Stimulated activated CD8-positive, alpha-beta memory T cell treated with anti-CD3 and anti-CD28 coated beads, Interleukin-7, amount 100 ng/mL, for 1 hour (primary cell): ENCODE data around the gene ICAM1.
"Not testable (repeated sequence)": the region's sequence is repeated elsewhere in the genome, so short reads cannot be mapped to it uniquely, and the experiment has no call there.

Experiments used
- DNase-seq, 2 donors: peaks; one replicate each; pipeline ENCODE4 v3.0.0-alpha.2; 2020; ENCODE audit warnings: low read depth in 2 of 2

The ICAM1 gene, protein sequence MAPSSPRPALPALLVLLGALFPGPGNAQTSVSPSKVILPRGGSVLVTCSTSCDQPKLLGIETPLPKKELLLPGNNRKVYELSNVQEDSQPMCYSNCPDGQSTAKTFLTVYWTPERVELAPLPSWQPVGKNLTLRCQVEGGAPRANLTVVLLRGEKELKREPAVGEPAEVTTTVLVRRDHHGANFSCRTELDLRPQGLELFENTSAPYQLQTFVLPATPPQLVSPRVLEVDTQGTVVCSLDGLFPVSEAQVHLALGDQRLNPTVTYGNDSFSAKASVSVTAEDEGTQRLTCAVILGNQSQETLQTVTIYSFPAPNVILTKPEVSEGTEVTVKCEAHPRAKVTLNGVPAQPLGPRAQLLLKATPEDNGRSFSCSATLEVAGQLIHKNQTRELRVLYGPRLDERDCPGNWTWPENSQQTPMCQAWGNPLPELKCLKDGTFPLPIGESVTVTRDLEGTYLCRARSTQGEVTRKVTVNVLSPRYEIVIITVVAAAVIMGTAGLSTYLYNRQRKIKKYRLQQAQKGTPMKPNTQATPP

DNA sequence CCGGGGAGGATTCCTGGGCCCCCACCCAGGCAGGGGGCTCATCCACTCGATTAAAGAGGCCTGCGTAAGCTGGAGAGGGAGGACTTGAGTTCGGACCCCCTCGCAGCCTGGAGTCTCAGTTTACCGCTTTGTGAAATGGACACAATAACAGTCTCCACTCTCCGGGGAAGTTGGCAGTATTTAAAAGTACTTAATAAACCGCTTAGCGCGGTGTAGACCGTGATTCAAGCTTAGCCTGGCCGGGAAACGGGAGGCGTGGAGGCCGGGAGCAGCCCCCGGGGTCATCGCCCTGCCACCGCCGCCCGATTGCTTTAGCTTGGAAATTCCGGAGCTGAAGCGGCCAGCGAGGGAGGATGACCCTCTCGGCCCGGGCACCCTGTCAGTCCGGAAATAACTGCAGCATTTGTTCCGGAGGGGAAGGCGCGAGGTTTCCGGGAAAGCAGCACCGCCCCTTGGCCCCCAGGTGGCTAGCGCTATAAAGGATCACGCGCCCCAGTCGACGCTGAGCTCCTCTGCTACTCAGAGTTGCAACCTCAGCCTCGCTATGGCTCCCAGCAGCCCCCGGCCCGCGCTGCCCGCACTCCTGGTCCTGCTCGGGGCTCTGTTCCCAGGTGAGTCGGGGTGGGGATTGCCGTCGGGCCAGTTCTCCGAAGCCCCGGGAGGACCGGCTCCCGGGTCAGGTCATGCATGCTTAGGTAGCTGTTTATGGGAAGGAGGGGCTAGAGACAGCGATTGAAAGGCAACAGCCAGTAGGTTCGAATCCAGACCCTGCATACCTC lies at the start of gene ICAM1:
Gene ICAM1, plus strand, starts transcription at position 505 of the 779 bp plus-strand sequence. Its CDS starts 40 bp downstream, at position 545.
- peak in 1 of 2 donors; percentile 58 for DNase-seq

DNA sequence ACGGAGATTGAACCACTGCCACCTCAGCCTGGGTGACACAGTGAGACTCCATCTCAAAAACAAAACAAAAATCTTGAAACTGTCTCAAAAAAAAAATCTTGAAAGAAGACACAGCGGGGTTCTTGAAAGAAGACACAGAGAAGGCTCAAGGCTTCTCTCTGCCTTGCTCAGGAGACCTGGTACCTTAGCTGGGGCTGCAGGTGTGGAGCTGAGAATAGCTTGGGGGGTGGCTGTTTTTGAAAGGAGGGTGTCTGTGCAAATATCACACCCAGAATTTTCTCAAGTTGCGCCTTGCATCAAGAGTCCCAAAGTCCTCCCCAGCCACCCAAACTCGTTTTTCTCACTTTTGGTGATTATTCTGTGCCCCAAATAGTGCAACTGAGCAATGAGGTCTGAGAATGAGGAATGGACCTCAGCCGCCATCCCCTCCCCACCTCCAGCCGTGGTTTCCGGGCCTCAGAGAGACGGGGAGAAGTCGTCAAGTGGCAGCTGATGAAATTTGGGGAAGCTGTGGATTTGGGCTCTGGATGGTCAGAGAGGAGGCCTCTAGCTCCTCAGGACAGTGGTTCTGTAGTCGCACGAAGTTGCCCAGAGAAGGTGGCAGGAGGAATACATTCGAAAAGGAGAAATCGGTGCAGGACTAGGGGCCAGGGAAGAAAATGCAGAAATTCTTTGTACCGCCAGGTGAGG lies 48.6 kb upstream of the ICAM1 start:
- no peak for DNase-seq

DNA sequence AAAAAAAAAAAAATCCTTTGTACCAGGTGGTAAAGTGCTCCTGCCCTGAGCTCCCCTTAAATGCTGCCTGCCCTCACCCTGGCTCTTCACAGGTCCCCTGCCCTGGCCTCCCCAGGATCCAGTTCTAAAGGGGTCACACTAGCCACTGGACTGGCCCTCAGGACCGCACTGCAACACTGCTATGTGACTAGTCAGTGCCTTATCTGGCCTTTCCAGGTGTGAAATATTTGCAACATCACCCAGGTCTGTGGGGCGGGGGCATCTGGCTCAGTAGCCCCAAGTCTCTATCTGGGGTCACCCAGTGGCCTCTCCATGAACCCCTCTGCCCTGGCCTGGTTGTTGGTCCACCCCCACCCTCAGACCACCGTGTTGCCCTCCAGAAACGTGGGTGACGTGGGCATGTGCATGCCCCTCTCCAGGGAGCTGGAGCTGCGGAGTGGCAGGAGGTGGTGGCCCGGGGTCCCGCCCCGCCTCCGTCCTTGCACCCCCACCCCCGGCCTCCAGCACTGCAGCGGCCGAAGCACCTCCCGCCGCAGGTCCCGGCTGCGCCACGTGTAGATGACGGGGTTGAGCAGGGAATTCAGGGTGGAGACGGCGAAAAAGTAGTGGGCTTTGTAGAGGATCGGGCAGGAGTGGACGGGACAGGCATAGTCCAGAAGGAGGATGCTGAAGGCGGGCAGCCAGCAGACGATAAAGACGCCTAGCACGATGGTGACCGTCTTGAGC lies 47.3 kb upstream of the ICAM1 start:
- no peak for DNase-seq

DNA sequence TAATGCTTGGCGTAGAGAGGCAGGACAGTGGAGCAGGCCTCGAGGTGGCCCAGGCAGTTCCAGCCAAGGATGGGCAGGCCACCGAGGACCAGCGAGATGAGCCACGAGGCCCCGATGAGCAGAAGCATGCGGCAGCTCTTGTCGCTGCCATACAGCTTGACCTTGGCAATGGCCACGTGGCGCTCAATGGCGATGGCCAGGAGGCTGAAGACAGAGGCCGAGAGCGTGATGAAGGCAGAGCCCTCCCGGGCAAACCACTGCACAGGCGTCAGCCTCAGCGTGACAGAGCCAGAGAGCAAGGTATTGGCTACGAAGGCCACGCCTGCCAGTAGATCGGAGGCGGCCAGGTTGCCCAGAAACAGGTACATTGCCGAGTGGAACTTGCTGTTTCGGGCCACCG lies 46.6 kb upstream of the ICAM1 start:
- DNase-seq = no peak

DNA sequence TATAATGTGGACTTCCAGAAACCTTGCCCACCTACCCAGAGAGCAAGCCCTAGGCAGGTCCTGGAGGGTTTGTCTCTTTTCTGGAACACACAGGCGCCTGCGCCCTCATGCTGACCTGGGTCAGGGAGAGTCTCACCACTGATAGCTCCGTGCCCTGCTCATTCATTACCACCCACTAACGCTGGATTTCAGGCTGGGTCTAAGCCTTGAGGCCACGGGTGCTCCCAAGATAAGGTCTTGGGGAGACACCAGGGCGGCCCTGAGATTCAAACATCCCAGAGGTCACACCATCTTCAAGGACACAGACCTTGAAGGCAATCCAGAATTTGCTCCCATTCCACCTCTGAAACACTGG lies 44.9 kb upstream of the ICAM1 start:
- DNase-seq = no peak

DNA sequence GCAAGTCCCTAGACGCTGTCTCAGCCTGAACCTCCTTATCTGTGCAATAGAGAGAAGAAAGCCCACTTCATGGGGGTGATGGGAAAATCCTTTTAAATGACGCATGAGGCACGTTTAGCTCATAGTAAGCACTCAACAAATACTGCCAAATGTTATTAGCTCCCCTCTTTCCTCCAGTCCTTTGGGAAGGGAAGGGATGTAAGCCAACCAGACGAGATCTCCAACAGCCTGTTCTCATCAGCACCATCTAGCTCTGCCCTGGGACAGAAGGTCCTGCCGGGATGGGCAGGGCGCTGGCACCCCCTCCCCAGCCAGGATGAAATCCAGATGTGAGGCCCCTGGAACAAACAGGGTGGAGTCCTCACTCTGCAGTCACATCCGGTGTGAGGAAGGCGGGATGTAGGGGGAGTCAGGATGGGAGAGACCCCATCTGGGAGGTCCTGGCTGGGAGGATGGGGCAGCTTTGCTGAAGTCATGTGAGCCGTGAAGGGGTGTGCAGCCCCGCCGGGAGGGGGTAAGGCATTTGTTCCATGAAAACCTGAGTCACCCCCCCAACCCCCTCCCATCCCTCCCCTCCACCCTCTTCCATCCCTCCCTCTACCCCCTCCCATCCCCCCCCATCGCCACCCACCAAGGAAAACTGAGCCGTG lies 44.4 kb upstream of the ICAM1 start:
- no peak for DNase-seq

DNA sequence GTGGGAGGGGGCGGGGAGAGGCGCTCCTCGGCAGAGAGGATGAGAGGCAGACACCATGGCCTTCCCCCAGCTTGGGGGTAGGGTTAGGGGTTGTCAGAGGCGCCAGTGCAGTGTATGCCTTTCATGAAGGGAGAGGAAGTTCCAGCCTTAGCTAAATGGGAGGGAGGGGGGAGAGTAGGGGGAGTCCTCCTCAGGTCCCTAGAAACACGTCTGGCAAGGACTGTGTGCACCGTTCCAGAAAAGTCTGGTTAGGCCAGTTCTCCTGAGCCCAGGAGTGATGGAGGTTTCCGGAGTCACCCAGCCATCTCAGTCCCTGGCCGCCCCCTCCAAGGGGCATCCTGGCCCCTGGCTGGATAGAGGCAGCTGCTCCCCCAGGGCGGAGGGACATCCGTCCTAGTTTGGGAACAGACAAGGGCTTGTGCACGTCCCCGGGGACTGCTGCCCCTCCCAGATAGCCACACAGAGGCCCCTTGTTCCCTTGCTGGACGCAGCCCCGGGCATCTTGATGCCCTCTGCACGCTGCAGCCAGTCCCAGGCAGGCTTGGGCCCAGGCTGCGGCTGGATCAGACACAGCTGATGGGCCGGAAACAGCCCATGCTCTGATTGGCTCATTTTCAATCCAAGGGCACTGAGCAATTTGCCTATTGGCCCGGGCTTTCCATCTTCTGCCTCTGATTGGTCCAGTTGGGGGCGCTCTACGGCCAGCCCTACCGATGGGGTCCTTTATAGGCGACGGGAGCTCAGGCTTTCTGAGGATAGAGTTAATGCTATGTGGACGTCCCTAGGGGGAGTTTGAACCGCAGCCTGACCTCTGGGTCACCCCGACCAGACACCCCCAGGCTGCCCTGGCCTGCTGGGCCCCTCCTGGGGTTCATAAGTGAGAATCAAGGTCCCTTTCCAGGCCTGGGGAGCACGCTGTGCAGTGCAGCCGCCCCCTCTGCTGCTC lies 43.6 kb upstream of the ICAM1 start:
- no peak for DNase-seq

DNA sequence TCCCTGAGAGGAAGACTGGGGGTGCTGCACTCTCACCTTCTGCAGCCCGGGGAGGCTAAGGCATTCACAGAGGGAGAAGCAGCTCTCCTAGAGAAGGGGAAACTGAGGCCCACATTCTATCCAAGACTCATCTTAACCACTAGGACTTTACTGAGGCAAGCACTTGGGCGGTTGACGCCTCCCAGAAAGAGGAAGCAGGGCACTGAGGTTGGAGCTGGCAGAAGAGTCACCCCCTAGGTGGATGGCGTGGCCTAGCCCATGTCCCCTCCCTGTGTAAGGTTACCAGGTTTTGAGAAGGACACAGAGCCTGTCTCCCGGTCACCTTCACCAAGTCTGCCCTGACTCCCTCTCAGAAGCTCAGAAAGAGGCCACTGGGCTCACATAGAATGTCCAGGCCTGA lies 42.5 kb upstream of the ICAM1 start:
- DNase-seq = no peak

DNA sequence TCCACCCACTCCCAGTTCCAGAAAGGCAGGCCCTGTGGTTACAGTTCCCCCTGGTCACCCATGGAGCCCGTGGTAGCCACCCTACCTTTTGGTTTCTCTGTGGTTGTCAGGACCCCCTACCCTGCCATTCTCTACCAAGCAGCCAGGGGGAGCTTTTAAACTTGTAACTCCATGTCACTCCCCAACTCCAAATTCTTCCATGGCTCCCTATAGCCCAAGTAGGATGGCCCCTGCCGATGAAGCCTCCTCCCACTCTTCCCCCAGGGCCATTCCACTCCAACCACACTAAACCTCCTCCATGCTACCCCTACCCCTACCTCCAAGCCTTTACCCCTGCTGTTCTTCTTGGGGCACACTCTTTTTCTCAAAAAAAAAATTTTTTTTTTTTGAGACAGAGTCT lies 42.0 kb upstream of the ICAM1 start:
- DNase-seq = no peak

DNA sequence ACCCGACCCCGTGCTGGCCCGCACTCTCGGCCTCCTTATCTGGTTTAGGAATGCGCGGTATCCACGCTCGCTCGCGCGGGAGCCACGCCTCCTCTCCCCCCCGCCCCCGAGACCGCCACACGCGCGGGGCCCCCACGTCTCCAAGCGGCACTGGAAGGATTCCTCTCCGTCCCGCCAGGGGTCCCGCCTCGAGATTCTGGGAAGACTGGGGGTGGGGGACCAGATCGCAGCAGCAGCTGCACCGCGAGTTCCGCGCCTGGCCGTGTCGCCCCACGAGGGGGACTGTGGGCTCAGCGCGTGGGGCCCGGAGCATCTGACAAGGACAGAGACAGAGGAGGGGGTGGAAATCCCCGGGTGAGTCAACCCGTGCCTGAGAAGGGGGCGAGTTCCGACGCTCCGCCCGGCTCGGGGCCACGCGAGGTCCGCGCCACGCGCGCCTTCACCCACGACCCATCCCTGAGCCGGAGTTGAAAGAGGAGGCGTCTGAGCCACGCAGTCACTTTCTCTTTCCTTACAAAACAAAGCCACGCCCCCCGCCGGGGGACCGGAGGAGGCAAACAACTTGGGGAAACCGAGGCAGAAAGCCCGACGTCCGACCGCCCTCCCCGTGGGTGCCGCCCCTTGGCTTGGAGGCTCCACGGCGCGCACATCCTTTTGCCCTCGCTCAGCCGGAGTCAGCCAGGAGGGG lies 40.6 kb upstream of the ICAM1 start:
- DNase-seq = peak in 1 of 2 donors; percentile 18

DNA sequence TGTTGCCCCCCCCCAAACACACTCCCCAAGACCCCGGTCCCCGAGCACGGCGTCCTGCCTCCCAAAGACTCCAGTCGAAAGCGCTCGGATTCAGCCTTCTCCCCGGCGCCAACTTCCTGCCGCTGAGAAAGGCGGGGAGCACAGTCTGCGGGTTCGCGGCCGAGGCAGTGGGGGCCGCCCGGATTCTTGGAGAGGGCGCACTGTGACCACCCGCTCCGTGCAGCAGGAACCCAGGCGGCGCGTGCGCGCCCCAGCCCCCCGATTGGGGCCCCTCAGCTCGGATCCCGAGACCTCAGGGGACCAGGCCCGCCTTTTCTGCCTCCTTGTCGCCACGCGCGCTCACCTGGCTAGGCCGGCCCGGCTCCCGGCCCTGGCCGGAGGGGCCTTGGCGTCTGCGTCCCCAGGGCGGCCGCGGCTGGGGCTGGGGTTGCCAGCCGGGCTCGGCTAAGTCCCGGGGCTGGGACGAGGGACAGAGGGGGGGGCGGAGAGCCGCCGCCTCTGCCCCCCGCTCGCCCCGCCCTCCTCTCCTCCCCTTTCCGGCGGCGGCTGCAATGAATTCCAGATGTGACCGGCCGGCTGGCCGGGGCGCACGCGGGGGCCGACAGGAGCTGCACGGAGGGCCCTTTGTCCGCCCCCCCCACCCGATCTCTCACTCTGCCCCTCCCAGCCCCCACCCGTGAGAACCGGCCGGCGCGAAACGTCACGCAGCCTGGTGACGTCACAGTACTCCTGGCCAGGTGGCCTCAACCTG lies 39.9 kb upstream of the ICAM1 start, which contains the start of gene S1PR2:
Gene S1PR2, minus strand, starts transcription at position 471 of the 751 bp plus-strand sequence. CDS start 6,426 bp downstream, outside the sequence.
- peak in 1 of 2 donors; percentile 27 for DNase-seq

DNA sequence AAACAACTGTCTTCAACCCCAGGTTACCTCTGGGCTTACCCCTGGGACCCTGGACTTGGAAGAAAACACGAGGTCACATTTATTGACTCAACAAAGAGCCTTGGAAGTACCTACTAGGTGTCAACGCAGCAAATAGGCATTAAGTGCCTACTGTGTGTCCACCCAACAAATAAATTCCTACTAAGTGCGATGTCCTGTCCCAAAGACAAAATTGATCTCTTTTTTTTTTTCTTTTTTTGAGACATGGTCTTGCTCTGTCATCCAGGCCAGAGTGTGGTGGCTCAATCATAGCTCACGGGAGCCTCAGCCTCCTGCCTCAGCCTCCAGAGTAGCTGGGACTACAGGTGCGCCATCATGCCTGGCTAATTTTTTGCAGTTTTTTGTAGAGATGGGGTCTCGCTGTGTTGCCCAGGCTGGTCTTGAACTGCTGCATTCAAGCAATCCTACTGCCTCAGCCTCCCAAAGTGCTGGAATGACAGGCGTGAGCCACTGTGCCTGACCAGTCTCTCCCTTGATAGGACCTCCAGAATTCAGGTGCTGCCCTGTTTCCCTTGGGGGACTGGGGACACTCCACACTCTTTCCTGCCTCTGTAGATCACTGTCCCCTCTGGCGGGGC lies 39.2 kb upstream of the ICAM1 start:
- no peak for DNase-seq

DNA sequence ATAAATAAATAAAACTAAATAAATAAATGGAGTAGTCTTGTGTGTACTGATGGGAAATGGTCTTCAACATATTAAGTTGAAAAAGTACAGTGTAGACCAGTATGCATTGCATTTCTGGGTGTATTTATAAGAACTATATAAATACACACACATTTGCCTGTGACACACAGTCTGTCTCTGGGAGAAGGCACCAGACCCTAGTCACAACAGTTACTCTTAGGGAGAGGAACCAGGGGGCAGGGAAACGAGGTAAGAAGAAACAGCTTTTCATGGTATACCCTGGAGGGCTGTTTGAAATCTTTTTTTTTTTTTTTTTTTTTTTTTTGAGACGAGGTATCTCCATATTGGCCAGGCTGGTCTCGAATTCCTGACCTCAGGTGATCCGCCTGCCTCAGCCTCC lies 37.0 kb upstream of the ICAM1 start:
- DNase-seq = no peak

DNA sequence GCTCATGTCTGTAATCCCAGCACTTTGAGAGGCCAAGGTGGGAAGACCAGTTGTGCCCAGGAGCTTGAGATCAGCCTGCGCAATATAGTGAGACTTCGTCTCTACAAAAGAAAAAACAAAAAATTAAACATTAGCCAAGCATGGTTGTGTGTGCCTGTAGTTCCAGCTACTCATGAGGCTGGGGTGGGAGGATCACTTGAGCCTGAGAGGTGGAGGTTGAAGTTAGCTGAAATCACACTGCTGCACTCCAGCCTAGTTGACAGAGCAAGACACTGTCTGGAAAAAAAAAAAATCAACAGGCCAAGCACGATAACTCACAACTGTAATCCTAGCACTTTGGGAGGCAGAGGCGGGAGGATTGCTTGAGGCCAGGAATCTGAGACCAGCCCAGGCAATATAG lies 35.9 kb upstream of the ICAM1 start:
- no peak for DNase-seq

DNA sequence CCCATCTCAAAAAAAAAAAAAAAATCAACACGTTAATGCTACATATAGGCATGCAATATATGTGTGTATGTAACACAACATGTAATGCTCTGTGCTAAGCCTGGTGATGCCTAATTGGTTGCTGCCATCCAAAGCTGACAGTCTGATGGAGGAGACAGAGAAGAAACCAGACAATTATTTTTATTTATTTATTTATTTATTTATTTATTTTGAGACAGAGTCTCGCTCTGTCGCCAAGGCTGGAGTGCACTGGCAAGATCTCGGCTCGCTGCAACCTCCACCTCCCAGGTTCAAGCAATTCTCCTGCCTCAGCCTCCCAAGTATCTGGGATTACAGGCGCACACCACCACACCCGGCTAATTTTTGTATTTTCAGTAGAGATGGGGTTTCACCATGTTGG lies 35.5 kb upstream of the ICAM1 start:
- not testable (repeated sequence) for DNase-seq

DNA sequence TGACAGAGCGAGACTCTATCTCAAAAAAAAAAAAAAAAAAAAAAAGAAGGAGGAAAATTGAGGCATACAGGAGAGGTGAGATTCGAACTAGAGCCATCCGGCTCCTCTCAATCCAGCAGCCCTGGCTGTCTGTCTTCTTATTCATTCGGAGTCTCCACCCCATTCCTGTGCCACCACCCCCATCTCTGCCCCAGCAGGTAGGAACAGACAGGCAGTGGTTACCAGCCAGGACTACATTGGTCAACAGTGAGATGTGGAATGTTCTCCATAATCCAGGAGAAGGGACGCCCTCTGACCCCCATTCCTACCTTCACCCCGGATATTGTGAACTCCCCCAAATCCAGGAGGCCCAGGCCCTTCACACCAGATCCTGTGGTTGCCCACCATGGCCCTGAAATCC lies 33.2 kb upstream of the ICAM1 start:
- no peak for DNase-seq

DNA sequence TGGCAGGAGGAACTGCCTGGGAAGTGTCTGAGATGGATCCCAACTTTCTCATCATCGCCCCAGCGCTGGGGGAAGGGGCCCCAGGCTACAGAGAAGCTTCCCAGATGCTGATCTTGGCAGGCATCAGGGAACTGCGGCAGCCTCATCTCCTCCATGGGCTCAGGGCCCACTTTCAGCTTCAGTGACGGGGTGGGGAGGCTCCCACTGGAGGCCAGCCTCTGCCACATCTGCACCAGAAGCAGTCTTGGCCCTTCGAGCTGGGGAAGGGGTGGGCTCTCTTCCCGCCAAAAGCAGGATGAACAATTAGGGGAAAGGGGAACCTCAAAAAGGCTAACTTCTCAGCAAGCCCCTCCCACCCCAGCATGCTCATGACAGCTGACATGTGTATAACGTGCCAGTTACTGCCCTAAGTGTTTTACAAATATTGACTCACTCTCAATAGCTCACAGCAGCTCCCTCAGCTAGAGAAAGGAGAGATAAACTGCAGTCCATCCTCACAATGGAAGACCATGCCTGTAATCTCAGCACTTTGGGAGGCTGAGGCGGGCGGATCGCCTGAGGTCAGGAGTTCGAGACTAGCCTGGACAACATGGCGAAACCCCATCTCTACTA lies 32.6 kb upstream of the ICAM1 start:
- DNase-seq = no peak
